B cell (primary cell): ENCODE results near the gene OTOF. TPM values are rescaled to one million over a fixed set of nuclear protein-coding genes. Genes with fewer than 3 reads are reported as not detected.

Source experiments
- ATAC-seq: fragments of 200-7000 bp; cut with Tn5 transposase; one replicate; pipeline ENCODE4 v1.10.0; 2021; ENCODE audit warnings: low read depth, mild to moderate bottlenecking, moderate number of reproducible peaks, moderate library complexity
- CTCF ChIA-PET: fragments of 350-600 bp; sonication (Branson Sonifier 250); formaldehyde crosslinking; loops from one replicate; lab custom pipeline; 2021; ENCODE audit warnings: antibody characterized with exemption, inconsistent platforms; lab: Charles Lee
- POLR2A ChIA-PET: fragments of 350-600 bp; sonication (Branson Sonifier 250); formaldehyde crosslinking; loops from one replicate; lab custom pipeline; 2021; ENCODE audit warnings: antibody characterized with exemption; lab: Charles Lee
- DNase-seq: peaks from one replicate; pipeline ENCODE4 v3.0.0; 2013
- H2AFZ ChIP-seq: 2 replicates; pipeline ENCODE4 v1.6.1; 2012; ENCODE audit warnings: mild to moderate bottlenecking, low read depth, low read length; ENCODE audit not compliant: insufficient read depth, poor library complexity, severe bottlenecking
- H3K27ac ChIP-seq, 2 donors: 1 replicate in 1 of 2; 2 replicates in 1 of 2; pipeline ENCODE4 v1.5.1; 2012 to 2013; ENCODE audit warnings: low read length in 2 of 2, mild to moderate bottlenecking in 2 of 2, moderate library complexity in 1 of 2
- H3K27me3 ChIP-seq, 4 experiments: fragments of 200-600 bp in 1 of 4; sonication (generic) in 1 of 4; replicated peaks in 1 of 4; 1 replicate in 2 of 4; 2 replicates in 2 of 4; pipeline versions ENCODE4 v1.6.1 to v1.7.0; 2013 to 2016; ENCODE audit warnings: low read length in 3 of 4, mild to moderate bottlenecking in 2 of 4, mixed read lengths in 1 of 4, moderate library complexity in 1 of 4; ENCODE audit not compliant: insufficient read depth in 4 of 4, control insufficient read depth in 3 of 4; ENCODE audit errors: control extremely low read depth in 1 of 4
- H3K36me3 ChIP-seq, 2 experiments: replicated peaks in 1 of 2; 1 replicate in 1 of 2; 2 replicates in 1 of 2; pipeline versions ENCODE4 v1.6.1 to v1.7.1; 2013; ENCODE audit warnings: low read length in 1 of 2; ENCODE audit not compliant: insufficient read depth in 2 of 2, control insufficient read depth in 1 of 2; ENCODE audit errors: control extremely low read depth in 1 of 2, extremely low read depth in 1 of 2
- H3K4me1 ChIP-seq, 2 donors: fragments of 200-600 bp in 1 of 2; sonication (generic) in 1 of 2; 1 replicate in 1 of 2; 2 replicates in 1 of 2; pipeline versions ENCODE4 v1.5.1 to v1.6.1; 2013 to 2017; ENCODE audit warnings: low read length in 2 of 2; ENCODE audit not compliant: control insufficient read depth in 2 of 2, insufficient read depth in 2 of 2
- H3K4me2 ChIP-seq: replicated peaks from 2 replicates; pipeline ENCODE3; 2012; ENCODE audit warnings: mild to moderate bottlenecking, low read depth, low read length; ENCODE audit not compliant: poor library complexity, severe bottlenecking
- H3K4me3 ChIP-seq, 5 experiments: fragments of 200-600 bp in 1 of 5; sonication (generic) in 1 of 5; 1 replicate in 3 of 5; 2 replicates in 2 of 5; pipeline versions ENCODE4 v1.5.1 to v1.7.0; 2011 to 2016; ENCODE audit warnings: low read length in 4 of 5, mild to moderate bottlenecking in 4 of 5, low read depth in 2 of 5, control low read depth in 1 of 5, moderate library complexity in 1 of 5; ENCODE audit not compliant: insufficient read depth in 1 of 5; ENCODE audit errors: control extremely low read depth in 1 of 5, extremely low read depth in 1 of 5
- H3K79me2 ChIP-seq: fragments of 200-600 bp; sonication (generic); one replicate; pipeline ENCODE4 v1.6.0; 2016; ENCODE audit warnings: low read length; ENCODE audit not compliant: control insufficient read depth, insufficient read depth
- H3K9ac ChIP-seq: fragments of 200-600 bp; sonication (generic); 2 replicates; pipeline ENCODE4 v1.6.1; 2017; ENCODE audit warnings: mild to moderate bottlenecking, low read length, moderate library complexity
- H3K9me3 ChIP-seq, 3 donors: one replicate each; pipeline versions ENCODE4 v1.6.1 to v1.7.1; 2013; ENCODE audit warnings: low read length in 2 of 3; ENCODE audit not compliant: control insufficient read depth in 2 of 3, insufficient read depth in 1 of 3; ENCODE audit errors: control extremely low read depth in 1 of 3
- H4K20me1 ChIP-seq: 2 replicates; pipeline ENCODE4 v1.6.0; 2012; ENCODE audit warnings: mild to moderate bottlenecking, low read length; ENCODE audit not compliant: insufficient read depth, control insufficient read depth, poor library complexity, severe bottlenecking
- H3K27ac Mint-ChIP-seq: one replicate; pipeline ENCODE4 v1.8.0; 2021; ENCODE audit warnings: mixed read lengths
- H3K27me3 Mint-ChIP-seq: one replicate; pipeline ENCODE4 v1.8.0; 2021; ENCODE audit warnings: mixed read lengths
- H3K4me1 Mint-ChIP-seq: one replicate; pipeline ENCODE4 v1.8.0; 2021; ENCODE audit warnings: mixed read lengths
- H3K4me3 Mint-ChIP-seq: one replicate; pipeline ENCODE4 v1.8.0; 2021; ENCODE audit warnings: mixed read lengths
- H3K9me3 Mint-ChIP-seq: one replicate; pipeline ENCODE4 v1.8.0; 2022; ENCODE audit warnings: mixed read lengths; ENCODE audit not compliant: insufficient read depth
- CTCF ChIP-seq: fragments of 200-600 bp; IDR thresholded peaks from one replicate; pipeline ENCODE4 v1.8.0; 2022; ENCODE audit warnings: antibody characterized with exemption, mild to moderate bottlenecking
- EZH2 ChIP-seq: IDR thresholded peaks from 2 replicates; pipeline ENCODE4 v1.6.1; 2012; ENCODE audit warnings: borderline replicate concordance, low read depth, mild to moderate bottlenecking, moderate library complexity, low read length; ENCODE audit not compliant: insufficient read depth, poor library complexity, severe bottlenecking
- WGBS: methylation state at CpG from one replicate; pipeline ENCODE4 v1.1.5; 2013; ENCODE audit warnings: missing lambda C conversion rate; ENCODE audit not compliant: insufficient coverage; 5-methylcytosine and 5-hydroxymethylcytosine counted together
- intact Hi-C: fragments of 100-400 bp; cut with micrococcal nuclease; formaldehyde crosslinking; loops from one replicate; pipeline ENCODE4 v1.10.0; 2022
- polyA plus RNA-seq: library from polyadenylated mRNA; depleted of rRNA; stranded (reverse); fragments of >200 nt; gene quantifications from 2 replicates; pipeline ENCODE4 v1.2.3, GENCODE V29; 2012
- total RNA-seq, 2 donors: library from RNA; stranded (reverse); fragments of 120-200 nt in 1 of 2; gene quantifications; 1 replicate in 1 of 2; 2 replicates in 1 of 2; pipeline versions ENCODE4 v1.2.3 to v1.2.4, GENCODE V29; 2013 to 2022

OTOF gene
- total and polyA plus RNA-seq, 2 donors (not counting 1 experiment from before 2014, with no cell fraction given): not detected

GRCh38 chr2:26444236-26444635 lies 33.7 kb downstream of the OTOF start:
- ChIA-PET CTCF (no interaction called here), POLR2A (no interaction called here)
- no peaks in the 10 kb centered on the region for H3K9me3 Mint-ChIP-seq
- H3K27me3 Mint-ChIP-seq: peaks cover 1% of the 10 kb centered on the region
- H3K4me3 ChIP-seq: no peak overlapping the region
- H3K4me1 ChIP-seq: no peaks in the 10 kb centered on the region
- no peak overlapping the region for H3K4me2 ChIP-seq
- WGBS: 97% methylated on average over 6 of the region's 7 CpGs
- H3K36me3 ChIP-seq: no peaks in the 10 kb centered on the region
- no peak for TF ChIP-seq CTCF
- TF ChIP-seq EZH2: no peak
- H3K27me3 ChIP-seq: peaks cover 0 to 3% (median 0%) of the 10 kb centered on the region in 4 experiments
- H3K79me2 ChIP-seq: no peaks in the 10 kb centered on the region
- H3K9me3 ChIP-seq: no peaks in the 10 kb centered on the region
- H3K27ac ChIP-seq: no peak overlapping the region
- H3K4me3 Mint-ChIP-seq: no peak overlapping the region
- ATAC-seq: no peak
- no peaks in the 10 kb centered on the region for H3K4me1 Mint-ChIP-seq
- H3K9ac ChIP-seq: no peak overlapping the region
- DNase-seq: no peak
- intact Hi-C loops: no loop called here
- no peak overlapping the region for H2AFZ ChIP-seq
- H3K27ac Mint-ChIP-seq: no peak overlapping the region
- H4K20me1 ChIP-seq: no peaks in the 10 kb centered on the region

DNA sequence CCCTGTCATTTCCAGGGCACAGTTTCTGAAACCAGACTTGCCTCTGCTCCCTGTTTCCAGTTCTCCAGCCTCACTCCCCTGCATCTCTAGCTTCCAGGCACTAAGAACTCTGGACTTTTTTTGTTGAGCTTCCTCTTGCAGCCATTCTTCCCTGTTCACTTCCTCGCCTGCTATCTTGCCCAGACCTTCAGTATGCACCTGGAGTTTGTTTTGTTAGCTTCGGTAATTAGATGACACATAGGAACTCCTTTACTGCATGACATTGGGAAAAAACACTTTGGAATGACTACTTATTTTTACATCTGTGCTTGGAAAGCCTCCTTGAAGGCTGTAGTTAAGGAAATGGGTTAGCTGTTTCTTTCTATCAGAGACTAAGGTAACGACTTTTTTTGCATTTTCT lies 35.2 kb downstream of the OTOF start:
- Histone ChIP-seq H3K4me1 (no peaks in the 10 kb centered on the region), H3K4me2 (no peak overlapping the region), H3K27me3 (peaks cover 0 to 3% (median 0%) of the 10 kb centered on the region in 4 experiments), H3K4me3 (no peak overlapping the region), H4K20me1 (no peaks in the 10 kb centered on the region), H3K27ac (no peak overlapping the region), H2AFZ (no peak overlapping the region), H3K79me2 (no peaks in the 10 kb centered on the region), H3K9ac (no peak overlapping the region), H3K36me3 (no peaks in the 10 kb centered on the region), H3K9me3 (no peaks in the 10 kb centered on the region)
- ChIA-PET CTCF (no interaction called here), POLR2A (no interaction called here)
- no peak for TF ChIP-seq EZH2
- no peak for TF ChIP-seq CTCF
- H3K9me3 Mint-ChIP-seq: no peaks in the 10 kb centered on the region
- no peak for ATAC-seq
- DNase-seq: no peak
- intact Hi-C loops: no loop called here
- H3K4me3 Mint-ChIP-seq: no peak overlapping the region
- 100% methylated on average over 1 of the region's 3 CpGs for WGBS
- H3K4me1 Mint-ChIP-seq: no peaks in the 10 kb centered on the region
- no peak overlapping the region for H3K27ac Mint-ChIP-seq
- peaks cover 6% of the 10 kb centered on the region for H3K27me3 Mint-ChIP-seq
